HEK293T (cell line): ENCODE data around the gene GAB2.

Experiments used
- BHLHE40 ChIP-seq: fragments of 450-650 bp; IDR thresholded peaks from 2 replicates; pipeline ENCODE4 v1.6.1; 2016; ENCODE audit warnings: mild to moderate bottlenecking, moderate library complexity, borderline replicate concordance
- CTBP1 ChIP-seq: fragments of 450-650 bp; IDR thresholded peaks from 2 replicates; pipeline ENCODE4 v1.6.1; 2016; ENCODE audit warnings: borderline replicate concordance
- ELF4 ChIP-seq: fragments of 450-650 bp; IDR thresholded peaks from 2 replicates; pipeline ENCODE4 v1.6.1; 2017; ENCODE audit warnings: antibody characterized with exemption
- FOXA1 ChIP-seq: fragments of 450-650 bp; IDR thresholded peaks from 2 replicates; pipeline ENCODE4 v1.6.1; 2016; ENCODE audit warnings: mild to moderate bottlenecking
- FOXM1 ChIP-seq: fragments of 450-650 bp; IDR thresholded peaks from 2 replicates; pipeline ENCODE4 v1.6.1; 2017; ENCODE audit warnings: mild to moderate bottlenecking, borderline replicate concordance
- LEF1 ChIP-seq: fragments of 450-650 bp; IDR thresholded peaks from 2 replicates; pipeline ENCODE4 v1.6.1; 2017; ENCODE audit warnings: mild to moderate bottlenecking, borderline replicate concordance
- SP1 ChIP-seq: fragments of 450-650 bp; IDR thresholded peaks from 2 replicates; pipeline ENCODE4 v1.6.1; 2017
- SUZ12 ChIP-seq: fragments of 450-650 bp; IDR thresholded peaks from 2 replicates; pipeline ENCODE4 v1.6.1; 2016; ENCODE audit warnings: mild to moderate bottlenecking
- TARDBP ChIP-seq: fragments of 450-650 bp; IDR thresholded peaks from 2 replicates; pipeline ENCODE4 v1.6.1; 2016
- TF ChIP-seq, protein P1 (sequence below): fragments of 450-650 bp; IDR thresholded peaks from 2 replicates; pipeline ENCODE4 v1.6.1; 2016

DNA sequence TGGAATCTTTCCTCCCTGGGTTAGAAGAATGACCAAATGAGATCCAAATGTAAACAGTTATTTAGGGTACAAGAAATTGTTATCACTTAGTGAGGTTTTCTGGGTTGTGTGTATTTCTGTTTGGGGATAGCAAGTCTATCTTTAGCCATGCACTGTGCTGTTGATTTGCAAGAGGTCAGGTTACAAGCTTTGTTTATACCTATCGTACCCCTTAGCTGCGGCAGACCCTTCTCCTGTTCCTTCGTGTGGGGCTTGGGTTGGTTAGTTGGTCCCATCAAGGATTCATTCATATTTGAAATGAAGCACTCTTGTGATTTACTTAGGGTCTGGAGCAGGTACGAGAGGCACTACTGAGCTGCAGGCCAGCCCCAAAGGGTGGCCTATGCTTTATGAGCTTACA is 156.3 kb downstream of the GAB2 start:
- TF ChIP-seq CTBP1 (no peak), FOXA1 (no peak), BHLHE40 (no peak), ELF4 (no peak), TARDBP (no peak), LEF1 (no peak), FOXM1 (no peak), SP1 (no peak), SUZ12 (no peak)
- TF ChIP-seq, protein P1, sequence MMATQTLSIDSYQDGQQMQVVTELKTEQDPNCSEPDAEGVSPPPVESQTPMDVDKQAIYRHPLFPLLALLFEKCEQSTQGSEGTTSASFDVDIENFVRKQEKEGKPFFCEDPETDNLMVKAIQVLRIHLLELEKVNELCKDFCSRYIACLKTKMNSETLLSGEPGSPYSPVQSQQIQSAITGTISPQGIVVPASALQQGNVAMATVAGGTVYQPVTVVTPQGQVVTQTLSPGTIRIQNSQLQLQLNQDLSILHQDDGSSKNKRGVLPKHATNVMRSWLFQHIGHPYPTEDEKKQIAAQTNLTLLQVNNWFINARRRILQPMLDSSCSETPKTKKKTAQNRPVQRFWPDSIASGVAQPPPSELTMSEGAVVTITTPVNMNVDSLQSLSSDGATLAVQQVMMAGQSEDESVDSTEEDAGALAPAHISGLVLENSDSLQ = no peak
